Tibial artery (tissue), 4 donors: Measurements from ENCODE around the gene RGP1.

Experiments
- DNase-seq, 2 donors: peaks; one replicate each; pipeline ENCODE4 v3.0.0-alpha.2; 2019
- H3K27ac ChIP-seq, 2 donors: fragments of 200-600 bp; sonication (generic) in 1 of 2; 1 replicate in 1 of 2; 2 replicates in 1 of 2; pipeline ENCODE4 v1.5.1; 2018 to 2019; ENCODE audit warnings: mild to moderate bottlenecking in 1 of 2
- H3K27me3 ChIP-seq, 2 donors: fragments of 200-600 bp; sonication (generic) in 1 of 2; one replicate each; pipeline versions ENCODE4 v1.5.1 to v1.6.0; 2016 to 2019
- H3K36me3 ChIP-seq, 3 donors: fragments of 200-600 bp; sonication (generic) in 2 of 3; one replicate each; pipeline ENCODE4 v1.5.1; 2016 to 2019; ENCODE audit warnings: mild to moderate bottlenecking in 2 of 3
- H3K4me1 ChIP-seq, 4 donors: fragments of 200-600 bp; sonication (generic) in 2 of 4; 1 replicate in 3 of 4; 2 replicates in 1 of 4; pipeline ENCODE4 v1.5.1; 2016 to 2019
- H3K4me3 ChIP-seq, 2 donors: fragments of 200-600 bp; sonication (generic) in 1 of 2; 1 replicate in 1 of 2; 2 replicates in 1 of 2; pipeline ENCODE4 v1.5.1; 2018 to 2019; ENCODE audit warnings: mild to moderate bottlenecking in 2 of 2
- H3K9me3 ChIP-seq, 3 donors: fragments of 200-600 bp; sonication (generic) in 1 of 3; one replicate each; pipeline ENCODE4 v1.5.1; 2016 to 2019
- intact Hi-C: fragments of 100-400 bp; cut with DNase I; formaldehyde crosslinking; loops from one replicate; pipeline ENCODE4 v1.15.0; 2023; ENCODE audit warnings: low total_unique reads
- TF ChIP-seq, protein P1 (sequence below), 2 experiments: fragments of 200-600 bp in 1 of 2; fragments of 450-650 bp in 1 of 2; IDR thresholded peaks; one replicate each; pipeline ENCODE4 v1.5.1; 2017 to 2019; ENCODE audit warnings: antibody characterized with exemption in 2 of 2, mild to moderate bottlenecking in 1 of 2, moderate library complexity in 1 of 2

Gene RGP1

GRCh38 chr9:35729101-35729500 lies 20.0 kb upstream of the RGP1 start:
- intact Hi-C loops = loop anchor here (5.0 kb wide), 1 partner anchor 37 kb away; no protein-coding TSS in a partner anchor
- H3K27me3 ChIP-seq = no peaks in the 10 kb centered on the region
- peaks cover 0 to 74% (median 62%) of the 10 kb centered on the region in 4 donors for H3K4me1 ChIP-seq
- H3K36me3 ChIP-seq = peaks cover 15 to 25% (median 17%) of the 10 kb centered on the region in 3 donors
- no peak for DNase-seq
- H3K9me3 ChIP-seq = no peaks in the 10 kb centered on the region
- TF ChIP-seq, protein P1, sequence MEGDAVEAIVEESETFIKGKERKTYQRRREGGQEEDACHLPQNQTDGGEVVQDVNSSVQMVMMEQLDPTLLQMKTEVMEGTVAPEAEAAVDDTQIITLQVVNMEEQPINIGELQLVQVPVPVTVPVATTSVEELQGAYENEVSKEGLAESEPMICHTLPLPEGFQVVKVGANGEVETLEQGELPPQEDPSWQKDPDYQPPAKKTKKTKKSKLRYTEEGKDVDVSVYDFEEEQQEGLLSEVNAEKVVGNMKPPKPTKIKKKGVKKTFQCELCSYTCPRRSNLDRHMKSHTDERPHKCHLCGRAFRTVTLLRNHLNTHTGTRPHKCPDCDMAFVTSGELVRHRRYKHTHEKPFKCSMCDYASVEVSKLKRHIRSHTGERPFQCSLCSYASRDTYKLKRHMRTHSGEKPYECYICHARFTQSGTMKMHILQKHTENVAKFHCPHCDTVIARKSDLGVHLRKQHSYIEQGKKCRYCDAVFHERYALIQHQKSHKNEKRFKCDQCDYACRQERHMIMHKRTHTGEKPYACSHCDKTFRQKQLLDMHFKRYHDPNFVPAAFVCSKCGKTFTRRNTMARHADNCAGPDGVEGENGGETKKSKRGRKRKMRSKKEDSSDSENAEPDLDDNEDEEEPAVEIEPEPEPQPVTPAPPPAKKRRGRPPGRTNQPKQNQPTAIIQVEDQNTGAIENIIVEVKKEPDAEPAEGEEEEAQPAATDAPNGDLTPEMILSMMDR (IDR thresholded peaks at IDR 0.05) = no peak
- H3K27ac ChIP-seq = peak overlapping the region; percentile 92 to 99
- H3K4me3 ChIP-seq = peak overlapping the region; percentile 65 to 93

DNA sequence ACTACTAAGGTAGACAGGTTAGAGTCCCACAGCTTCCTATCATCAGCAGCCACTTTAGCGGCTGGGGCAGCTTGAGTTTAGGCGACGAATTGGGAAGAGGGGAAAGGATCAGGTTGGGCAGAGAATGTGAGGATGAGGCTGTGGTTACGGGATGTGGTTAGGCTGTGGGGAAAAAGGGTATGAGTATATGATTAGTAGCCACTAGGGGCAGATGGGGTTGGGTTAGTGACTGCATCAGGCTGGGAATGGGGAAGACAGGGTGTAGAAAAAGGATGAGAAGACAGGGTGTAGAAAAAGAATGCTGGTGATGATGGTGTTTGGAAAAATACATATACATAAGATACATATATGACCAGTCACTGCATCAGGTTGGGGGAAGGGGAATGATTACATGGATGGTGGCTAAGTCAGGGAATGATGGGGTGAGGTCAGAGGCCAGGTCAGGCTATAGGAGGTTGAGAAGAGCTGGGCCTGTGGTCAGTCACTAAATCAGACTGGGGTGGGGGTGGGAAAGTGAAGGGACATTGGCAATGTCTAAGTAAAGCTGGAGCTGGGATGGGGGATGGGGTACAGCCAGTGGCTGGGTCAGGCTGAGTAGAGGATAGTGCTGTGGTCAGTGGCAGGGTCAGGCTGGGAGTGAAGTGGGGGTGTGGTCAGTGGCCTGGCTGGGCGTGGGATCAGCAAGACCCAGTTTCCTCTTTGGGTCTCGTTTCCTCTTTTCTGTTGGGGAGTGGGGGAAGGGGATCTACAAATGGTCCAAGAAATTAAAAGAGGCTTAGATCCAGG lies 19.2 kb upstream of the RGP1 start:
- intact Hi-C loops = loop anchor here (5.0 kb wide), 1 partner anchor 38 kb away; no protein-coding TSS in a partner anchor
- Histone ChIP-seq H3K27ac (peak overlapping the region; percentile 92 to 99), H3K36me3 (peaks cover 11 to 21% (median 14%) of the 10 kb centered on the region in 3 donors), H3K9me3 (no peaks in the 10 kb centered on the region), H3K4me3 (peak overlapping the region; percentile 65 to 93), H3K27me3 (no peaks in the 10 kb centered on the region), H3K4me1 (peaks cover 0 to 81% (median 66%) of the 10 kb centered on the region in 4 donors)
- DNase-seq = peak; percentile 67 to 86
- TF ChIP-seq, protein P1 (IDR thresholded peaks at IDR 0.05) = peak; percentile 45 to 47

- H3K27me3 ChIP-seq = no peaks in the 10 kb centered on the region
- peaks cover 12 to 21% (median 14%) of the 10 kb centered on the region in 3 donors for H3K36me3 ChIP-seq
- TF ChIP-seq, protein P1 (IDR thresholded peaks at IDR 0.05) = no peak
- no peak for DNase-seq
- peak overlapping the region; percentile 92 to 99 for H3K27ac ChIP-seq
- peaks cover 0 to 79% (median 64%) of the 10 kb centered on the region in 4 donors for H3K4me1 ChIP-seq
- peak overlapping the region; percentile 65 to 93 for H3K4me3 ChIP-seq
- no peaks in the 10 kb centered on the region for H3K9me3 ChIP-seq
- intact Hi-C loops = no loop called here
These were observed 18.6 kb upstream of the RGP1 start for GRCh38 chr9:35730486-35730854.

- Histone ChIP-seq H3K4me1 (peaks cover 0 to 75% (median 57%) of the 10 kb centered on the region in 4 donors), H3K36me3 (peaks cover 19 to 22% (median 21%) of the 10 kb centered on the region in 3 donors), H3K9me3 (no peaks in the 10 kb centered on the region), H3K27ac (peak overlapping the region; percentile 92 to 99), H3K4me3 (peak overlapping the region; percentile 65 to 93), H3K27me3 (no peaks in the 10 kb centered on the region)
- peak in 1 of 2 donors; percentile 58 for DNase-seq
- intact Hi-C loops = loop anchor here (1.0 kb wide), 1 partner anchor 72 kb away; no protein-coding TSS in a partner anchor
- TF ChIP-seq, protein P1 (IDR thresholded peaks at IDR 0.05) = no peak
These were observed 17.5 kb upstream of the RGP1 start for GRCh38 chr9:35731415-35732184.

GRCh38 chr9:35732185-35732799 lies 16.8 kb upstream of the RGP1 start, which contains the start of the genes CREB3 and TLN1:
CREB3 (plus strand) TSS chr9:35732666; CDS start chr9:35732773, 107 bp downstream.
TLN1 (minus strand) TSS chr9:35732195; CDS start chr9:35725694, 6,501 bp downstream.
- no peaks in the 10 kb centered on the region for H3K9me3 ChIP-seq
- H3K4me1 ChIP-seq = peaks cover 0 to 68% (median 50%) of the 10 kb centered on the region in 4 donors
- peak within 1 kb of the TSS; percentile 92 to 99 for H3K27ac ChIP-seq
- intact Hi-C loops = loop anchor here (1.0 kb wide), 1 partner anchor 73 kb away; no protein-coding TSS in a partner anchor
- H3K36me3 ChIP-seq = peaks cover 25 to 29% (median 28%) of the 10 kb centered on the region in 3 donors
- H3K27me3 ChIP-seq = no peaks in the 10 kb centered on the region
- DNase-seq = peak; percentile 99 to 100
- peak within 1 kb of the TSS; percentile 65 to 93 for H3K4me3 ChIP-seq
- TF ChIP-seq, protein P1 (IDR thresholded peaks at IDR 0.05) = no peak
